Osteocyte (in vitro differentiated cells): ENCODE measurements around the gene RNASE9. TPM values are rescaled to one million over a fixed set of nuclear protein-coding genes. Genes with fewer than 3 reads are reported as not detected.

ENCODE experiments used
- DNase-seq: peaks from one replicate; pipeline ENCODE4 v3.0.0; 2021; ENCODE audit warnings: mixed read lengths; ENCODE audit not compliant: unreplicated experiment; ENCODE audit errors: extremely low spot score
- H3K27ac Mint-ChIP-seq: one replicate; pipeline ENCODE4 v1.8.0; 2021; ENCODE audit warnings: mild to moderate bottlenecking, mixed read lengths; ENCODE audit not compliant: unreplicated experiment
- H3K27me3 Mint-ChIP-seq: one replicate; pipeline ENCODE4 v1.8.0; 2021; ENCODE audit warnings: mixed read lengths; ENCODE audit not compliant: unreplicated experiment
- H3K36me3 Mint-ChIP-seq: one replicate; pipeline ENCODE4 v1.8.0; 2021; ENCODE audit warnings: mixed read lengths; ENCODE audit not compliant: unreplicated experiment
- H3K4me1 Mint-ChIP-seq: one replicate; pipeline ENCODE4 v1.8.0; 2021; ENCODE audit warnings: mixed read lengths; ENCODE audit not compliant: unreplicated experiment
- H3K4me3 Mint-ChIP-seq: one replicate; pipeline ENCODE4 v1.8.0; 2021; ENCODE audit warnings: mild to moderate bottlenecking, moderate library complexity, mixed read lengths; ENCODE audit not compliant: unreplicated experiment
- H3K9me3 Mint-ChIP-seq: one replicate; pipeline ENCODE4 v1.8.0; 2021; ENCODE audit warnings: mixed read lengths; ENCODE audit not compliant: unreplicated experiment
- CTCF ChIP-seq: fragments of 200-600 bp; sonication (generic); IDR thresholded peaks from 2 replicates; pipeline ENCODE4 v1.5.0; 2021; ENCODE audit warnings: antibody characterized with exemption, mild to moderate bottlenecking, moderate library complexity
- total RNA-seq: library from RNA; stranded (reverse); gene quantifications from 2 replicates; pipeline ENCODE4 v1.2.1, GENCODE V29; 2021

The RNASE9 gene
- total RNA-seq, 1 donor from 2014 or later, result not detected

- no peak for DNase-seq
- no peaks in the 10 kb centered on the region for H3K36me3 Mint-ChIP-seq
- H3K9me3 Mint-ChIP-seq, result no peaks in the 10 kb centered on the region
- H3K4me3 Mint-ChIP-seq, result no peak overlapping the region
- H3K4me1 Mint-ChIP-seq, result no peaks in the 10 kb centered on the region
- peaks cover 14% of the 10 kb centered on the region for H3K27me3 Mint-ChIP-seq
- no peak for TF ChIP-seq CTCF
- H3K27ac Mint-ChIP-seq, result no peak overlapping the region
Measured at GRCh38 chr14:20524027-20524426, 36.8 kb downstream of the RNASE9 start.

GRCh38 chr14:20522332-20522731, 38.5 kb downstream of the RNASE9 start:
- no peak overlapping the region for H3K27ac Mint-ChIP-seq
- H3K4me1 Mint-ChIP-seq, result no peaks in the 10 kb centered on the region
- peaks cover 3% of the 10 kb centered on the region for H3K27me3 Mint-ChIP-seq
- no peak overlapping the region for H3K4me3 Mint-ChIP-seq
- H3K36me3 Mint-ChIP-seq, result no peaks in the 10 kb centered on the region
- TF ChIP-seq CTCF, result no peak
- H3K9me3 Mint-ChIP-seq, result no peaks in the 10 kb centered on the region
- DNase-seq, result no peak

GRCh38 chr14:20516921-20517320, 43.9 kb downstream of the RNASE9 start:
- no peak for DNase-seq
- Mint-ChIP-seq H3K27me3 (peaks cover 10% of the 10 kb centered on the region), H3K27ac (no peak overlapping the region), H3K4me1 (peaks cover 4% of the 10 kb centered on the region), H3K4me3 (no peak overlapping the region), H3K36me3 (no peaks in the 10 kb centered on the region), H3K9me3 (no peaks in the 10 kb centered on the region)
- no peak for TF ChIP-seq CTCF

GRCh38 chr14:20515846-20516245, 45.0 kb downstream of the RNASE9 start:
- no peak for TF ChIP-seq CTCF
- Mint-ChIP-seq H3K27me3 (peaks cover 10% of the 10 kb centered on the region), H3K4me1 (peaks cover 4% of the 10 kb centered on the region), H3K4me3 (no peak overlapping the region), H3K36me3 (no peaks in the 10 kb centered on the region), H3K9me3 (no peaks in the 10 kb centered on the region), H3K27ac (no peak overlapping the region)
- no peak for DNase-seq

GRCh38 chr14:20512177-20512905, 48.5 kb downstream of the RNASE9 start:
- no peak for DNase-seq
- Mint-ChIP-seq H3K27ac (no peak overlapping the region), H3K27me3 (peaks cover 16% of the 10 kb centered on the region), H3K9me3 (no peaks in the 10 kb centered on the region), H3K36me3 (no peaks in the 10 kb centered on the region), H3K4me1 (peaks cover 4% of the 10 kb centered on the region), H3K4me3 (no peak overlapping the region)
- no peak for TF ChIP-seq CTCF
